B cell (primary cell): Measurements from ENCODE around the gene FRMD4A. TPM values are rescaled to one million over a fixed set of nuclear protein-coding genes. Genes with fewer than 3 reads are reported as not detected.

ENCODE experiments used
- ATAC-seq: fragments of 200-7000 bp; cut with Tn5 transposase; one replicate; pipeline ENCODE4 v1.10.0; 2021; ENCODE audit warnings: low read depth, mild to moderate bottlenecking, moderate number of reproducible peaks, moderate library complexity
- CTCF ChIA-PET: fragments of 350-600 bp; sonication (Branson Sonifier 250); formaldehyde crosslinking; loops from one replicate; lab custom pipeline; 2021; ENCODE audit warnings: antibody characterized with exemption, inconsistent platforms; lab: Charles Lee
- POLR2A ChIA-PET: fragments of 350-600 bp; sonication (Branson Sonifier 250); formaldehyde crosslinking; loops from one replicate; lab custom pipeline; 2021; ENCODE audit warnings: antibody characterized with exemption; lab: Charles Lee
- DNase-seq: peaks from one replicate; pipeline ENCODE4 v3.0.0; 2013
- H2AFZ ChIP-seq: 2 replicates; pipeline ENCODE4 v1.6.1; 2012; ENCODE audit warnings: mild to moderate bottlenecking, low read depth, low read length; ENCODE audit not compliant: insufficient read depth, poor library complexity, severe bottlenecking
- H3K27ac ChIP-seq, 2 donors: 1 replicate in 1 of 2; 2 replicates in 1 of 2; pipeline ENCODE4 v1.5.1; 2012 to 2013; ENCODE audit warnings: low read length in 2 of 2, mild to moderate bottlenecking in 2 of 2, moderate library complexity in 1 of 2
- H3K27me3 ChIP-seq, 4 experiments: fragments of 200-600 bp in 1 of 4; sonication (generic) in 1 of 4; replicated peaks in 1 of 4; 1 replicate in 2 of 4; 2 replicates in 2 of 4; pipeline versions ENCODE4 v1.6.1 to v1.7.0; 2013 to 2016; ENCODE audit warnings: low read length in 3 of 4, mild to moderate bottlenecking in 2 of 4, mixed read lengths in 1 of 4, moderate library complexity in 1 of 4; ENCODE audit not compliant: insufficient read depth in 4 of 4, control insufficient read depth in 3 of 4; ENCODE audit errors: control extremely low read depth in 1 of 4
- H3K36me3 ChIP-seq, 2 experiments: replicated peaks in 1 of 2; 1 replicate in 1 of 2; 2 replicates in 1 of 2; pipeline versions ENCODE4 v1.6.1 to v1.7.1; 2013; ENCODE audit warnings: low read length in 1 of 2; ENCODE audit not compliant: insufficient read depth in 2 of 2, control insufficient read depth in 1 of 2; ENCODE audit errors: control extremely low read depth in 1 of 2, extremely low read depth in 1 of 2
- H3K4me1 ChIP-seq, 2 donors: fragments of 200-600 bp in 1 of 2; sonication (generic) in 1 of 2; 1 replicate in 1 of 2; 2 replicates in 1 of 2; pipeline versions ENCODE4 v1.5.1 to v1.6.1; 2013 to 2017; ENCODE audit warnings: low read length in 2 of 2; ENCODE audit not compliant: control insufficient read depth in 2 of 2, insufficient read depth in 2 of 2
- H3K4me2 ChIP-seq: replicated peaks from 2 replicates; pipeline ENCODE3; 2012; ENCODE audit warnings: mild to moderate bottlenecking, low read depth, low read length; ENCODE audit not compliant: poor library complexity, severe bottlenecking
- H3K4me3 ChIP-seq, 5 experiments: fragments of 200-600 bp in 1 of 5; sonication (generic) in 1 of 5; 1 replicate in 3 of 5; 2 replicates in 2 of 5; pipeline versions ENCODE4 v1.5.1 to v1.7.0; 2011 to 2016; ENCODE audit warnings: low read length in 4 of 5, mild to moderate bottlenecking in 4 of 5, low read depth in 2 of 5, control low read depth in 1 of 5, moderate library complexity in 1 of 5; ENCODE audit not compliant: insufficient read depth in 1 of 5; ENCODE audit errors: control extremely low read depth in 1 of 5, extremely low read depth in 1 of 5
- H3K79me2 ChIP-seq: fragments of 200-600 bp; sonication (generic); one replicate; pipeline ENCODE4 v1.6.0; 2016; ENCODE audit warnings: low read length; ENCODE audit not compliant: control insufficient read depth, insufficient read depth
- H3K9ac ChIP-seq: fragments of 200-600 bp; sonication (generic); 2 replicates; pipeline ENCODE4 v1.6.1; 2017; ENCODE audit warnings: mild to moderate bottlenecking, low read length, moderate library complexity
- H3K9me3 ChIP-seq, 3 donors: one replicate each; pipeline versions ENCODE4 v1.6.1 to v1.7.1; 2013; ENCODE audit warnings: low read length in 2 of 3; ENCODE audit not compliant: control insufficient read depth in 2 of 3, insufficient read depth in 1 of 3; ENCODE audit errors: control extremely low read depth in 1 of 3
- H4K20me1 ChIP-seq: 2 replicates; pipeline ENCODE4 v1.6.0; 2012; ENCODE audit warnings: mild to moderate bottlenecking, low read length; ENCODE audit not compliant: insufficient read depth, control insufficient read depth, poor library complexity, severe bottlenecking
- H3K27ac Mint-ChIP-seq: one replicate; pipeline ENCODE4 v1.8.0; 2021; ENCODE audit warnings: mixed read lengths
- H3K27me3 Mint-ChIP-seq: one replicate; pipeline ENCODE4 v1.8.0; 2021; ENCODE audit warnings: mixed read lengths
- H3K4me1 Mint-ChIP-seq: one replicate; pipeline ENCODE4 v1.8.0; 2021; ENCODE audit warnings: mixed read lengths
- H3K4me3 Mint-ChIP-seq: one replicate; pipeline ENCODE4 v1.8.0; 2021; ENCODE audit warnings: mixed read lengths
- H3K9me3 Mint-ChIP-seq: one replicate; pipeline ENCODE4 v1.8.0; 2022; ENCODE audit warnings: mixed read lengths; ENCODE audit not compliant: insufficient read depth
- CTCF ChIP-seq: fragments of 200-600 bp; IDR thresholded peaks from one replicate; pipeline ENCODE4 v1.8.0; 2022; ENCODE audit warnings: antibody characterized with exemption, mild to moderate bottlenecking
- EZH2 ChIP-seq: IDR thresholded peaks from 2 replicates; pipeline ENCODE4 v1.6.1; 2012; ENCODE audit warnings: borderline replicate concordance, low read depth, mild to moderate bottlenecking, moderate library complexity, low read length; ENCODE audit not compliant: insufficient read depth, poor library complexity, severe bottlenecking
- WGBS: methylation state at CpG from one replicate; pipeline ENCODE4 v1.1.5; 2013; ENCODE audit warnings: missing lambda C conversion rate; ENCODE audit not compliant: insufficient coverage; 5-methylcytosine and 5-hydroxymethylcytosine counted together
- intact Hi-C: fragments of 100-400 bp; cut with micrococcal nuclease; formaldehyde crosslinking; loops from one replicate; pipeline ENCODE4 v1.10.0; 2022
- polyA plus RNA-seq: library from polyadenylated mRNA; depleted of rRNA; stranded (reverse); fragments of >200 nt; gene quantifications from 2 replicates; pipeline ENCODE4 v1.2.3, GENCODE V29; 2012
- total RNA-seq, 2 donors: library from RNA; stranded (reverse); fragments of 120-200 nt in 1 of 2; gene quantifications; 1 replicate in 1 of 2; 2 replicates in 1 of 2; pipeline versions ENCODE4 v1.2.3 to v1.2.4, GENCODE V29; 2013 to 2022

FRMD4A gene
- total and polyA plus RNA-seq, 2 donors (not counting 1 experiment from before 2014, with no cell fraction given), result 0.76 to 3.4 TPM

GRCh38 chr10:14318007-14318406 is 12.7 kb downstream of the FRMD4A start:
- Histone ChIP-seq H3K27me3 (peaks cover 0 to 14% (median 3%) of the 10 kb centered on the region in 4 experiments), H3K9ac (no peak overlapping the region), H3K4me1 (no peaks in the 10 kb centered on the region), H3K79me2 (no peaks in the 10 kb centered on the region), H3K4me2 (no peak overlapping the region), H3K36me3 (no peaks in the 10 kb centered on the region), H3K9me3 (no peaks in the 10 kb centered on the region), H3K27ac (no peak overlapping the region), H2AFZ (no peak overlapping the region), H4K20me1 (no peaks in the 10 kb centered on the region), H3K4me3 (no peak overlapping the region)
- intact Hi-C loops, result no loop called here
- no peak overlapping the region for H3K27ac Mint-ChIP-seq
- no peak for ATAC-seq
- no peaks in the 10 kb centered on the region for H3K9me3 Mint-ChIP-seq
- 71% methylated on average over 1 of the region's 1 CpG for WGBS
- CTCF ChIA-PET, result no interaction called here
- POLR2A ChIA-PET, result no interaction called here
- H3K4me3 Mint-ChIP-seq, result no peak overlapping the region
- H3K27me3 Mint-ChIP-seq, result peaks cover 64% of the 10 kb centered on the region
- TF ChIP-seq EZH2 (no peak), CTCF (no peak)
- H3K4me1 Mint-ChIP-seq, result no peaks in the 10 kb centered on the region
- no peak for DNase-seq

GRCh38 chr10:14312014-14312413 is 18.7 kb downstream of the FRMD4A start:
- intact Hi-C loops, result no loop called here

More at GRCh38 chr10:14312014-14312413, 18.7 kb downstream of the FRMD4A start:
- no peak overlapping the region for H3K4me3 Mint-ChIP-seq
- POLR2A ChIA-PET, result no interaction called here
- peaks cover 44% of the 10 kb centered on the region for H3K27me3 Mint-ChIP-seq
- no peak overlapping the region for H3K27ac Mint-ChIP-seq
- no peaks in the 10 kb centered on the region for H4K20me1 ChIP-seq
- no peaks in the 10 kb centered on the region for H3K4me1 ChIP-seq
- WGBS, result 100% methylated on average over 2 of the region's 4 CpGs
- no peaks in the 10 kb centered on the region for H3K9me3 ChIP-seq
- H3K4me1 Mint-ChIP-seq, result no peaks in the 10 kb centered on the region
- no peak overlapping the region for H3K9ac ChIP-seq
- no peaks in the 10 kb centered on the region for H3K79me2 ChIP-seq
- H2AFZ ChIP-seq, result no peak overlapping the region
- no peak overlapping the region for H3K4me3 ChIP-seq
- ATAC-seq, result no peak
- DNase-seq, result no peak
- H3K4me2 ChIP-seq, result no peak overlapping the region
- no peaks in the 10 kb centered on the region for H3K9me3 Mint-ChIP-seq
- H3K36me3 ChIP-seq, result no peaks in the 10 kb centered on the region
- peaks cover 0 to 8% (median 4%) of the 10 kb centered on the region in 4 experiments for H3K27me3 ChIP-seq
- no peak for TF ChIP-seq EZH2
- no peak for TF ChIP-seq CTCF
- CTCF ChIA-PET, result interaction anchor here (0.6 kb wide), 1 partner anchor 10 kb away, joined by 4 read pairs; no protein-coding TSS in a partner anchor
- H3K27ac ChIP-seq, result no peak overlapping the region
